GM06990 (cell line): Measurements from ENCODE around the gene SASH1.

Experiments
- DNase-seq: peaks from one replicate; pipeline ENCODE4 v3.0.0-alpha.2; 2011; ENCODE audit not compliant: insufficient read length; ENCODE audit errors: extremely low read depth
- H3K27me3 ChIP-seq: replicated peaks from 2 replicates; pipeline ENCODE4 v1.6.0; 2011; ENCODE audit warnings: low read length; ENCODE audit not compliant: control insufficient read depth, insufficient read depth
- H3K36me3 ChIP-seq: 2 replicates; pipeline ENCODE4 v1.5.1; 2011; ENCODE audit warnings: low read length; ENCODE audit not compliant: control insufficient read depth, insufficient read depth
- H3K4me3 ChIP-seq: replicated peaks from 2 replicates; pipeline ENCODE4 v1.5.1; 2011; ENCODE audit warnings: low read depth, mild to moderate bottlenecking, control low read depth, low read length
- CTCF ChIP-seq: IDR thresholded peaks from 2 replicates; pipeline ENCODE4 v1.5.1; 2011; ENCODE audit warnings: low read length, control low read depth, mild to moderate bottlenecking, inconsistent platforms; ENCODE audit not compliant: insufficient read depth, poor library complexity, severe bottlenecking

SASH1 gene

GRCh38 chr6:148563066-148563465, 220.4 kb downstream of the SASH1 start:
- H3K4me3 ChIP-seq, result no peak overlapping the region
- no peaks in the 10 kb centered on the region for H3K36me3 ChIP-seq
- no peak for DNase-seq
- H3K27me3 ChIP-seq, result no peaks in the 10 kb centered on the region; the same call in 1 of the 2 replicates
- TF ChIP-seq CTCF, result no peak

GRCh38 chr6:148564494-148565035, 221.9 kb downstream of the SASH1 start:
- DNase-seq, result no peak

GRCh38 chr6:148565321-148565926, 222.8 kb downstream of the SASH1 start:
- no peak overlapping the region for H3K4me3 ChIP-seq
- no peak for DNase-seq
- no peaks in the 10 kb centered on the region for H3K36me3 ChIP-seq
- no peak for TF ChIP-seq CTCF
- H3K27me3 ChIP-seq, result no peaks in the 10 kb centered on the region; the same call in 1 of the 2 replicates

More at GRCh38 chr6:148564494-148565035, 221.9 kb downstream of the SASH1 start:
- Histone ChIP-seq H3K27me3 (no peaks in the 10 kb centered on the region; the same call in 1 of the 2 replicates), H3K4me3 (no peak overlapping the region), H3K36me3 (no peaks in the 10 kb centered on the region)
- no peak for TF ChIP-seq CTCF

GRCh38 chr6:148565930-148566663, 223.5 kb downstream of the SASH1 start:
- Histone ChIP-seq H3K4me3 (no peak overlapping the region), H3K36me3 (no peaks in the 10 kb centered on the region), H3K27me3 (no peaks in the 10 kb centered on the region; the same call in 1 of the 2 replicates)
- TF ChIP-seq CTCF, result no peak
- peak; percentile 28 for DNase-seq

GRCh38 chr6:148566664-148567350, 224.2 kb downstream of the SASH1 start:
- no peak for TF ChIP-seq CTCF
- Histone ChIP-seq H3K36me3 (no peaks in the 10 kb centered on the region), H3K27me3 (no peaks in the 10 kb centered on the region; the same call in 1 of the 2 replicates), H3K4me3 (no peak overlapping the region)
- no peak for DNase-seq
